Neural crest cell (in vitro differentiated cells): ENCODE results near the gene HSD17B2. TPM values are rescaled to one million over a fixed set of nuclear protein-coding genes. Genes with fewer than 3 reads are reported as not detected.
"Not testable (repeated sequence)": the region's sequence is repeated elsewhere in the genome, so short reads cannot be mapped to it uniquely, and the experiment has no call there.

ENCODE experiments used
- DNase-seq: peaks from one replicate; pipeline ENCODE4 v3.0.0; 2021; ENCODE audit warnings: low read depth, mixed read lengths, low spot score
- H3K27ac Mint-ChIP-seq: one replicate; pipeline ENCODE4 v1.8.0; 2021; ENCODE audit warnings: mild to moderate bottlenecking, mixed read lengths; ENCODE audit not compliant: unreplicated experiment
- H3K27me3 Mint-ChIP-seq: 2 replicates; pipeline ENCODE4 v1.8.0; 2021; ENCODE audit warnings: low read depth, mild to moderate bottlenecking, mixed read lengths
- H3K36me3 Mint-ChIP-seq: 2 replicates; pipeline ENCODE4 v1.8.0; 2021; ENCODE audit warnings: low read depth, mild to moderate bottlenecking, mixed read lengths
- H3K4me1 Mint-ChIP-seq: 2 replicates; pipeline ENCODE4 v1.8.0; 2021; ENCODE audit warnings: mixed read lengths
- H3K4me3 Mint-ChIP-seq: one replicate; pipeline ENCODE4 v1.8.0; 2021; ENCODE audit warnings: mild to moderate bottlenecking, mixed read lengths
- H3K9me3 Mint-ChIP-seq: 2 replicates; pipeline ENCODE4 v1.8.0; 2021; ENCODE audit warnings: mixed read lengths
- total RNA-seq: library from RNA; stranded (reverse); gene quantifications from 2 replicates; pipeline ENCODE4 v1.2.1, GENCODE V29; 2021
- TF ChIP-seq, protein P1 (sequence below): fragments of 200-600 bp; sonication (generic); conservative IDR thresholded peaks from 2 replicates; pipeline ENCODE4 v1.5.0; 2021; ENCODE audit warnings: antibody characterized with exemption, mild to moderate bottlenecking

HSD17B2 gene
- total RNA-seq, 1 donor from 2014 or later = not detected

DNA sequence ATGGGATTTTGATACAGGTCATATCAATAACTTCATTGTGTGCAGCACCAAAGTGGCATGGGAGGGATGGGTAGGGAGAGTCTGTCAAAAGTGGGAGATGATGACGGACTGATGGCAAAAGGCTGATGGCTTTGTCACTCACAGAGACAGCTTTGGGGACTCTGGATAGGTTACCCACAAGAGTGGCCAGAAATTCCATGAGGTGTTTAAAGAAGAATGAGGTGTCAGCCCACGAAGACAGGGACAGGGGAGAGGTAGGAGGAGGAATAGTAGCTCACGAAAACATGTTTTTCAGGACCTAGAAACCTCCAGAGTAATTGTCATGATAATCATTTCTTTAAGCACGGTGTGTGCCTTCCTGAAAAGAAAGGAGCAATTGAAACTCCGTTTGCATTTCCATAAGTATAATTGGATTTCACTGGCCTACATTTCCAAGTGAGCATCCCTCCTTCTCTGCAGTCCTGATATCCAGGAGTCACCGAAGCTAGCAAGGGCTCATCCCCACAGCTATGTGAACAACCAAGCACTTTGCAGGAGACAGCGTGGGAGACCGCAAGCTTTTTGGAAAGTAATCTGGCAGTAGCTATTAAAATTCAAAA is 60.0 kb downstream of the HSD17B2 start:
- Mint-ChIP-seq H3K27ac (no peak overlapping the region), H3K27me3 (no peaks in the 10 kb centered on the region), H3K4me3 (no peak overlapping the region), H3K4me1 (peaks cover 3% of the 10 kb centered on the region), H3K36me3 (no peaks in the 10 kb centered on the region), H3K9me3 (peaks cover 2% of the 10 kb centered on the region)
- TF ChIP-seq, protein P1, sequence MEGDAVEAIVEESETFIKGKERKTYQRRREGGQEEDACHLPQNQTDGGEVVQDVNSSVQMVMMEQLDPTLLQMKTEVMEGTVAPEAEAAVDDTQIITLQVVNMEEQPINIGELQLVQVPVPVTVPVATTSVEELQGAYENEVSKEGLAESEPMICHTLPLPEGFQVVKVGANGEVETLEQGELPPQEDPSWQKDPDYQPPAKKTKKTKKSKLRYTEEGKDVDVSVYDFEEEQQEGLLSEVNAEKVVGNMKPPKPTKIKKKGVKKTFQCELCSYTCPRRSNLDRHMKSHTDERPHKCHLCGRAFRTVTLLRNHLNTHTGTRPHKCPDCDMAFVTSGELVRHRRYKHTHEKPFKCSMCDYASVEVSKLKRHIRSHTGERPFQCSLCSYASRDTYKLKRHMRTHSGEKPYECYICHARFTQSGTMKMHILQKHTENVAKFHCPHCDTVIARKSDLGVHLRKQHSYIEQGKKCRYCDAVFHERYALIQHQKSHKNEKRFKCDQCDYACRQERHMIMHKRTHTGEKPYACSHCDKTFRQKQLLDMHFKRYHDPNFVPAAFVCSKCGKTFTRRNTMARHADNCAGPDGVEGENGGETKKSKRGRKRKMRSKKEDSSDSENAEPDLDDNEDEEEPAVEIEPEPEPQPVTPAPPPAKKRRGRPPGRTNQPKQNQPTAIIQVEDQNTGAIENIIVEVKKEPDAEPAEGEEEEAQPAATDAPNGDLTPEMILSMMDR = no peak
- DNase-seq = no peak

DNA sequence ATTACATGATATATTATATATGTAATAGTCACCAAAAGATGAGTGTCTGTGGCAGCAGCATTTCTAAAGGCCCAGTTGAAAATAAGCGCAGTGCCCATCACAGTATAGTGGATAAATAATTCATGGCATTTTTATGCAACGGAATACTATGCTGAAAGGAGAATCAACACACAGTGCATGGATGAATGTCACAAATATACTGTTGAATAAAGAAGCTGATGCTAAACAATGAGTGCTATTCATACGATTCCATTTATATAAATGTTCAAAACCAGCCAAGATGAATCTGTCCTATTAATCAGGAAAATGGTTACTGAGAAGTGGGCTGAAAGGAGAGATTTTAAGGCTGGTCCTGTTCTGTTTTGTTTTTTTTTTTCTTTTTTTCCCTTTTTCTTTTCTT is 61.6 kb downstream of the HSD17B2 start:
- DNase-seq = no peak
- Mint-ChIP-seq H3K36me3 (no peaks in the 10 kb centered on the region), H3K4me3 (no peak overlapping the region), H3K27me3 (no peaks in the 10 kb centered on the region), H3K4me1 (peaks cover 3% of the 10 kb centered on the region), H3K27ac (no peak overlapping the region), H3K9me3 (peaks cover 2% of the 10 kb centered on the region)
- TF ChIP-seq, protein P1 = no peak

DNA sequence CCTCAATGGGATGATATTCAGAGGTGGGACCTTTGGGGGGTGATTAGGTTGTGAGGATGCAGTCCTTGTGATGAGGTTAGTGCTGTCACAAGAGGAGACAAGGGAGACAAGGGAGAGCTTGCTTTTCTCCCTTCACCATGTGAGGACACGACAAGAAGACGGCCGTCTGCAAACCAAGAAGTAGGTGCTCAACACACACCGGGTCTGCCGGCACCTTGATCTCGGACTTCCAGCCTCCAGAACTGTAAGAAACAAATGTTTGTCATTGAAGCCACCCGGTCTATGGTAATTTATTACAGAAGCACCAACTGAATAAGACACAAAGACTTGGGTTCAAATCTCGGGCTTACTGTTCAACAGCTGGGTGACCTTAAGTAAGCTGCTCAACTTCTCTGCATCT is 70.1 kb downstream of the HSD17B2 start:
- H3K4me3 Mint-ChIP-seq = no peak overlapping the region
- H3K4me1 Mint-ChIP-seq = no peaks in the 10 kb centered on the region
- no peaks in the 10 kb centered on the region for H3K9me3 Mint-ChIP-seq
- TF ChIP-seq, protein P1 = no peak
- no peak for DNase-seq
- no peaks in the 10 kb centered on the region for H3K27me3 Mint-ChIP-seq
- no peaks in the 10 kb centered on the region for H3K36me3 Mint-ChIP-seq
- H3K27ac Mint-ChIP-seq = no peak overlapping the region

DNA sequence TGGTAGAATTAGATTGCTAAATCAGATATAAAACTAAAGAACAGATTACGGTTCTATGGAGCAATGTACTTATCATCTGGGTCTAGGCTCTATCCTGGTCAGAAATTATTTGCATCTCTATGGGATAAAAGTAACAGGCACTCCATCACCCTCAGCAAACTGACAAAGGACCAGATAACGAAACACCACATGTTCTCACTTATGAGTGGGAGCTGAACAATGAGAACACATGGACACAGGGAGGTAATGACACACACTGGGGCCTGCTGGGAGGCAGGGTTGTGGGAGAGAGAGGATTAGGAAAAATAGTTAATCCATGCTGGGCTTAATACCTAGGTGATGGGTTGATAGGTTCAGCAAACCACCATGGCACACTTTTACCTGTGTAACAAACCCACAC is 73.0 kb downstream of the HSD17B2 start:
- Mint-ChIP-seq H3K4me3 (no peak overlapping the region), H3K27me3 (no peaks in the 10 kb centered on the region), H3K36me3 (no peaks in the 10 kb centered on the region), H3K27ac (no peak overlapping the region), H3K4me1 (no peaks in the 10 kb centered on the region), H3K9me3 (no peaks in the 10 kb centered on the region)
- TF ChIP-seq, protein P1 = no peak
- no peak for DNase-seq

DNA sequence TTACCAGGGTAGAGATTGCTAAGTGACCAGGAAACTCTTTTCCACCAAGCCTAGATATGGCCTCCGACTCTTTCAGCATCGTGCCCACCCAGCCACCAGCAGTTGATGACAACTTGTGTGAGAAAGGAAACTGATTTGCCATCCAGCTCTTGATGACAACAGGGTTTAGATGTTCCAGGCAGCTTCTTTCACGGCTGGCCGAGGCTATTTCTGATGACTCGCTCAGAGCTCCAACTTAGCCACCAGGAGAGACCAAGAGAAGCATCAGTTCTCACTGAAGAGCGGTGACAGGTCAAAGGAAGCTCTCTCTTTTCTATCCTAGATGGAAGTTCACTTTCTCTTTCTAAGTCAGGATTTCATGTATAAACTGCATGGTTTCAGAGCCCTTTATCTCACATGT is 73.7 kb downstream of the HSD17B2 start:
- Mint-ChIP-seq H3K9me3 (no peaks in the 10 kb centered on the region), H3K4me1 (no peaks in the 10 kb centered on the region), H3K4me3 (no peak overlapping the region), H3K27ac (no peak overlapping the region), H3K27me3 (no peaks in the 10 kb centered on the region), H3K36me3 (no peaks in the 10 kb centered on the region)
- DNase-seq = no peak
- TF ChIP-seq, protein P1 = no peak

DNA sequence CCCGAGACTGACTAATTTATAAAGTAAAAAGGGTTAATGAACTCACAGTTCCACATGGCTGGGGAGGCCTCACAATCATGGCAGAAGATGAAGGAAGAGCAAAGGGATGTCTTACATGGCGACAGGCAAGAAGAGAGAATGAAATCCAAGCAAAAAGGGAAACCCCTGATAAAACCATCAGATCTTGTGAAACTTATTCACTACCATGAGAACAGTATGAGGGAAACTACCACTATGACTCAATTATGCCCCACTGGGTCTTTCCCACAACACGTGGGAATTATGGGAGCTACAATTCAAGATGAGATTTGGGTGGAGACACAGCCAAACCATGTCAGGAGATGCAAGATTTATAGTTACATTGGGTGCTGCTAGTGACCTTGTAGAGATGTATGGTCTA is 74.2 kb downstream of the HSD17B2 start:
- H3K4me3 Mint-ChIP-seq, H3K27ac Mint-ChIP-seq, H3K27me3 Mint-ChIP-seq, H3K9me3 Mint-ChIP-seq, H3K36me3 Mint-ChIP-seq, H3K4me1 Mint-ChIP-seq, DNase-seq: not testable (repeated sequence)
